Neural progenitor cell (in vitro differentiated cells): ENCODE measurements around the gene ZNF654. TPM values are rescaled to one million over a fixed set of nuclear protein-coding genes. Genes with fewer than 3 reads are reported as not detected.

Experiments
- DNase-seq: peaks from one replicate; pipeline ENCODE4 v3.0.0-alpha.2; 2016; ENCODE audit warnings: low spot score
- H2AFZ ChIP-seq: fragments of 200-600 bp; sonication (generic); replicated peaks from 2 replicates; pipeline ENCODE4 v1.6.1; 2016; ENCODE audit warnings: antibody characterized with exemption
- H3F3A ChIP-seq: fragments of 200-600 bp; sonication (generic); 2 replicates; pipeline ENCODE4 v1.6.1; 2016; ENCODE audit warnings: antibody characterized with exemption, low read depth
- H3K27ac ChIP-seq: fragments of 200-600 bp; sonication (generic); 2 replicates; pipeline ENCODE4 v1.5.1; 2016; ENCODE audit warnings: mild to moderate bottlenecking
- H3K27me3 ChIP-seq: fragments of 200-600 bp; sonication (generic); 2 replicates; pipeline ENCODE4 v1.6.1; 2016; ENCODE audit warnings: mild to moderate bottlenecking, moderate library complexity
- H3K36me3 ChIP-seq: fragments of 200-600 bp; sonication (generic); 2 replicates; pipeline ENCODE4 v1.5.1; 2016
- H3K4me1 ChIP-seq: fragments of 200-600 bp; sonication (generic); 2 replicates; pipeline ENCODE4 v1.6.1; 2016; ENCODE audit warnings: mixed run types
- H3K4me2 ChIP-seq: fragments of 200-600 bp; sonication (generic); 2 replicates; pipeline ENCODE4 v1.6.1; 2016
- H3K4me3 ChIP-seq: fragments of 200-600 bp; sonication (generic); 2 replicates; pipeline ENCODE4 v1.5.1; 2016
- H3K79me2 ChIP-seq: fragments of 200-600 bp; sonication (generic); 2 replicates; pipeline ENCODE4 v1.6.1; 2016; ENCODE audit warnings: low read depth
- H3K9ac ChIP-seq: fragments of 200-600 bp; sonication (generic); 2 replicates; pipeline ENCODE4 v1.6.1; 2016
- H3K9me3 ChIP-seq: fragments of 200-600 bp; sonication (generic); 2 replicates; pipeline ENCODE4 v1.5.1; 2016; ENCODE audit warnings: low read depth
- H4K20me1 ChIP-seq: fragments of 200-600 bp; sonication (generic); 2 replicates; pipeline ENCODE4 v1.6.1; 2016; ENCODE audit warnings: low read depth
- H3K27ac Mint-ChIP-seq: 3 replicates; pipeline ENCODE4 v1.8.0; 2021; ENCODE audit warnings: mixed read lengths
- H3K27me3 Mint-ChIP-seq: 2 replicates; pipeline ENCODE4 v1.8.0; 2022; ENCODE audit warnings: low read depth, mild to moderate bottlenecking, inconsistent platforms, moderate library complexity, mixed read lengths; ENCODE audit not compliant: insufficient read depth
- H3K36me3 Mint-ChIP-seq: 3 replicates; pipeline ENCODE4 v1.8.0; 2021; ENCODE audit warnings: mixed read lengths
- H3K4me1 Mint-ChIP-seq: 3 replicates; pipeline ENCODE4 v1.8.0; 2021; ENCODE audit warnings: mixed read lengths
- H3K4me3 Mint-ChIP-seq: 3 replicates; pipeline ENCODE4 v1.8.0; 2021; ENCODE audit warnings: mild to moderate bottlenecking, moderate library complexity, mixed read lengths
- H3K9me3 Mint-ChIP-seq: 3 replicates; pipeline ENCODE4 v1.8.0; 2020; ENCODE audit warnings: mixed read lengths
- CTCF ChIP-seq: fragments of 200-600 bp; sonication (generic); IDR thresholded peaks from 2 replicates; pipeline ENCODE4 v1.5.1; 2017; ENCODE audit warnings: antibody characterized with exemption, mild to moderate bottlenecking
- EZH2 ChIP-seq: fragments of 200-600 bp; sonication (generic); IDR thresholded peaks from 2 replicates; pipeline ENCODE4 v1.6.1; 2017; ENCODE audit warnings: antibody characterized with exemption, mild to moderate bottlenecking, moderate library complexity
- EZH2phosphoT487 ChIP-seq: fragments of 200-600 bp; sonication (generic); IDR thresholded peaks from 2 replicates; pipeline ENCODE4 v1.6.1; 2017; ENCODE audit warnings: antibody characterized with exemption
- total RNA-seq: library from RNA; depleted of rRNA; stranded (reverse); fragments of >200 nt; gene quantifications from 2 replicates; pipeline ENCODE4 v1.2.3, GENCODE V29; 2015; ENCODE audit warnings: low replicate concordance

Gene ZNF654
- total RNA-seq, 1 donor from 2014 or later, result 18.9 TPM

- H3K4me1 Mint-ChIP-seq, result peaks cover 20% of the 10 kb centered on the region
- Histone ChIP-seq H3K79me2 (peaks cover 66% of the 10 kb centered on the region), H4K20me1 (peaks cover 36% of the 10 kb centered on the region)
Measured at GRCh38 chr3:88057630-88058305, 1.3 kb upstream of the ZNF654 start.

GRCh38 chr3:88058306-88058580 lies 812 bp upstream of the ZNF654 start:
- peak overlapping the region; percentile 91 for H3K4me2 ChIP-seq
- H3K4me1 ChIP-seq, result peaks cover 21% of the 10 kb centered on the region
- Mint-ChIP-seq H3K4me3 (peak overlapping the region; percentile 98), H3K4me1 (peaks cover 20% of the 10 kb centered on the region), H3K27me3 (peaks cover 2% of the 10 kb centered on the region), H3K36me3 (peaks cover 22% of the 10 kb centered on the region), H3K27ac (peak overlapping the region; percentile 62), H3K9me3 (no peaks in the 10 kb centered on the region)
- H4K20me1 ChIP-seq, result peaks cover 36% of the 10 kb centered on the region
- peak overlapping the region; percentile 85 for H3K9ac ChIP-seq
- H3K9me3 ChIP-seq, result no peaks in the 10 kb centered on the region
- H3K27ac ChIP-seq, result peak overlapping the region; percentile 97
- peaks cover 25% of the 10 kb centered on the region for H3F3A ChIP-seq
- H3K27me3 ChIP-seq, result no peaks in the 10 kb centered on the region
- H3K79me2 ChIP-seq, result peaks cover 71% of the 10 kb centered on the region
- peak overlapping the region; percentile 74 for H2AFZ ChIP-seq
- no peak for DNase-seq
- peaks cover 7% of the 10 kb centered on the region for H3K36me3 ChIP-seq
- no peak for TF ChIP-seq EZH2phosphoT487
- TF ChIP-seq EZH2, result no peak
- no peak for TF ChIP-seq CTCF
- peak overlapping the region; percentile 92 for H3K4me3 ChIP-seq

More at GRCh38 chr3:88057630-88058305, 1.3 kb upstream of the ZNF654 start:
- DNase-seq, result peak; percentile 26
- TF ChIP-seq EZH2 (no peak), CTCF (no peak), EZH2phosphoT487 (no peak)
- H3K36me3 ChIP-seq, result peaks cover 7% of the 10 kb centered on the region
- peak overlapping the region; percentile 98 for H3K4me3 Mint-ChIP-seq
- peak overlapping the region; percentile 85 for H3K9ac ChIP-seq
- no peaks in the 10 kb centered on the region for H3K9me3 Mint-ChIP-seq
- peaks cover 21% of the 10 kb centered on the region for H3K4me1 ChIP-seq
- H3K9me3 ChIP-seq, result no peaks in the 10 kb centered on the region
- peaks cover 25% of the 10 kb centered on the region for H3F3A ChIP-seq
- peaks cover 2% of the 10 kb centered on the region for H3K27me3 Mint-ChIP-seq
- H2AFZ ChIP-seq, result peak overlapping the region; percentile 74
- H3K36me3 Mint-ChIP-seq, result peaks cover 20% of the 10 kb centered on the region
- H3K27ac ChIP-seq, result peak overlapping the region; percentile 97
- H3K4me3 ChIP-seq, result peak overlapping the region; percentile 92
- H3K27ac Mint-ChIP-seq, result peak overlapping the region; percentile 62
- H3K27me3 ChIP-seq, result no peaks in the 10 kb centered on the region
- H3K4me2 ChIP-seq, result peak overlapping the region; percentile 91

GRCh38 chr3:88059380-88060170 lies 520 bp downstream of the ZNF654 start:
- Mint-ChIP-seq H3K27me3 (peaks cover 2% of the 10 kb centered on the region), H3K4me3 (peak overlapping the region; percentile 98), H3K36me3 (peaks cover 25% of the 10 kb centered on the region), H3K27ac (peak overlapping the region; percentile 90), H3K9me3 (no peaks in the 10 kb centered on the region), H3K4me1 (peaks cover 20% of the 10 kb centered on the region)
- Histone ChIP-seq H3K79me2 (peaks cover 84% of the 10 kb centered on the region), H3F3A (peaks cover 25% of the 10 kb centered on the region), H2AFZ (peak overlapping the region; percentile 77), H3K27me3 (no peaks in the 10 kb centered on the region), H3K9ac (peak overlapping the region; percentile 71), H3K4me2 (peak overlapping the region; percentile 91), H3K27ac (peak overlapping the region; percentile 79), H3K4me1 (peaks cover 21% of the 10 kb centered on the region), H4K20me1 (peaks cover 36% of the 10 kb centered on the region), H3K9me3 (no peaks in the 10 kb centered on the region), H3K36me3 (peaks cover 7% of the 10 kb centered on the region), H3K4me3 (peak overlapping the region; percentile 92)
- peak; percentile 47 for DNase-seq
- TF ChIP-seq EZH2phosphoT487, result no peak
- TF ChIP-seq CTCF, result no peak
- no peak for TF ChIP-seq EZH2
